NCI-H524 treated with DMSO at 0.1 percent for 48 hours (cell line): ENCODE measurements around the gene ZBTB1.
"Not testable (repeated sequence)": the region's sequence is repeated elsewhere in the genome, so short reads cannot be mapped to it uniquely, and the experiment has no call there.

Experiments used
- DNase-seq: peaks from one replicate; lab custom pipeline; 2025; lab: John Stamatoyannopoulos, UW

The ZBTB1 gene

DNA sequence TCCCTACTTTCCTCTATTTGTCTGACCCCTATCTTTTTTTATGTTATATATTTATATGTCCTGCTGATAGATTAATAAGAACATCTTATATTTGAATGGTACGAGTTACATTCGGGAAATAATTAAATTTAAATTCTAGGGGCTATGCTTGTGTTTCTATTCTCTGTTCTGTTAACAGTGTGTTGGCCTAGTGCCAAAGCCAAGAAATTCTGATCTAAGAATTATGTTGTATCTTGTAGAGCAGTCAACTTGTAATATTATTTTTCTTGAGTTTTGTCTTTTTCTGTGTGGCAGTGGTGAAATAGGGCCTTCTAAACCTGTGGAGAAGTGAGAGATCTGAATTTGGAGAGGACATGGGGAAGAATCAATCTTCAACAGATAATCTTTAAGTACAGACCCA, 27.0 kb downstream of the ZBTB1 start:
- DNase-seq = no peak

DNA sequence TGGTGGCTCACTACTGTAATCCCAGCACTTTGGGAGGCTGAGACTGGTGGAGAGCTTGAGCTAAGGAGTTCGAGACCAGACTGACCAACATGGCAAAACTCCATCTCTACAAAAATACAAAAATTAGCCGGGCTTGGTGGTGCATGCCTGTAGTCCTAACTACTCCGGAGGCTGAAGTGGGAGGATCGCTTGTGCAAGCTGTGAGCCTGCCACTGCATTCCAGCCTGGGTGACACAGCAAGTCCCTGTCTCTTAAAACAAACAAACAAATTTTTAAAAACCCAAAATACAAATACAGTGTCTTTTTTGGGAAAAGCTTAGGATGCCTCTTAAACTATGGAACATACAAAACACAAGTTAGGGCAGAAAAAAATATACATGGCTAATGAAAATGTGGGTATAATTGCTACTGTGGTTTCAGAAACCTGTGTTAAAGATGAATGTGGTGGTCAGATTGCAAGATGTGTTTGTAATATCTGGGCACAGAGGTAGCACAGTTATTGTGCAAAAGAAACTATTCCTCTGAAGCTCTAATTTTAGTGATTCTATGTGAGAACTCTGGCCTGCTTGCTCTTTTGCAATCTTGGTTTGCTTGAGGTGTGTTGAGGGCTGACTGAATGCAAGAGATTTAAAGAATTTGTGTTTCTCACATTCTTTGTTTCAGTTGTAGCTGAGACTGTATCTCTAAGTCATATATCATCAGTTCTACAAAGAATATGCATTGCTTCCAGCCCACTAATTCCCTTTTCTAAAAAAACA, 32.1 kb downstream of the ZBTB1 start:
- DNase-seq = no peak

DNA sequence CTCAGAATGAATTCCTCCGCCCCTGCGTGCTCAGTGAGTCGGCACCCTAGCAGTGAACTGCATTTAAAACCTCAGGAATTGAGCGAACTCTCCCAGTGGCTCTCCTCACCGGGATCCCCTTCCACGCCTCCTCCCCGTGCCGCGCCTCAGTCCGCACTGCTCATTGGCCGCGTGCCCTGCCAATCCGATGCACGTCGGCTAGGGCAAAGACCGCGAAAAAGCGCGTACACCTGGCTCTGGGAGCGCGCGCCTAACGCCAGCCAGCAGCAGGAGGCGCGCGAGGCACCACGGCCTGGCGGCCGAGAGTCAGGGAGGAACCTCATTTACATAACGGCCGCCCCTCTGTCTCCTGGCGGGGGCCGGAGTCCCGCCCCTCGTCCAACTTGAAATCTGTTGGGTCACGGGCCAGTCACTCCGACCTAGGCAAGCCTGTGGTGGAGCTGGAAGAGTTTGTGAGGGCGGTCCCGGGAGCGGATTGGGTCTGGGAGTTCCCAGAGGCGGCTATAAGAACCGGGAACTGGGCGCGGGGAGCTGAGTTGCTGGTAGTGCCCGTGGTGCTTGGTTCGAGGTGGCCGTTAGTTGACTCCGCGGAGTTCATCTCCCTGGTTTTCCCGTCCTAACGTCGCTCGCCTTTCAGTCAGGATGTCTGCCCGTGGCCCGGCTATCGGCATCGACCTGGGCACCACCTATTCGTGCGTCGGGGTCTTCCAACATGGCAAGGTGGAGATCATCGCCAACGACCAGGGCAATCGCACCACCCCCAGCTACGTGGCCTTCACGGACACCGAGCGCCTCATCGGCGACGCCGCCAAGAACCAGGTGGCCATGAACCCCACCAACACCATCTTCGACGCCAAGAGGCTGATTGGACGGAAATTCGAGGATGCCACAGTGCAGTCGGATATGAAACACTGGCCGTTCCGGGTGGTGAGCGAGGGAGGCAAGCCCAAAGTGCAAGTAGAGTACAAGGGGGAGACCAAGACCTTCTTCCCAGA, 35.9 kb downstream of the ZBTB1 start, which contains the start of gene HSPA2:
TSS of gene HSPA2 (plus strand) at position 534 of the 995 bp plus-strand sequence. CDS start at position 643, 109 bp downstream.
- peak; percentile 93 for DNase-seq

- no peak for DNase-seq
These were observed 36.8 kb downstream of the ZBTB1 start for GRCh38 chr14:64541261-64541971.

GRCh38 chr14:64541972-64542835, 37.6 kb downstream of the ZBTB1 start:
- no peak for DNase-seq

GRCh38 chr14:64542836-64543201, 38.2 kb downstream of the ZBTB1 start:
- DNase-seq = no peak

DNA sequence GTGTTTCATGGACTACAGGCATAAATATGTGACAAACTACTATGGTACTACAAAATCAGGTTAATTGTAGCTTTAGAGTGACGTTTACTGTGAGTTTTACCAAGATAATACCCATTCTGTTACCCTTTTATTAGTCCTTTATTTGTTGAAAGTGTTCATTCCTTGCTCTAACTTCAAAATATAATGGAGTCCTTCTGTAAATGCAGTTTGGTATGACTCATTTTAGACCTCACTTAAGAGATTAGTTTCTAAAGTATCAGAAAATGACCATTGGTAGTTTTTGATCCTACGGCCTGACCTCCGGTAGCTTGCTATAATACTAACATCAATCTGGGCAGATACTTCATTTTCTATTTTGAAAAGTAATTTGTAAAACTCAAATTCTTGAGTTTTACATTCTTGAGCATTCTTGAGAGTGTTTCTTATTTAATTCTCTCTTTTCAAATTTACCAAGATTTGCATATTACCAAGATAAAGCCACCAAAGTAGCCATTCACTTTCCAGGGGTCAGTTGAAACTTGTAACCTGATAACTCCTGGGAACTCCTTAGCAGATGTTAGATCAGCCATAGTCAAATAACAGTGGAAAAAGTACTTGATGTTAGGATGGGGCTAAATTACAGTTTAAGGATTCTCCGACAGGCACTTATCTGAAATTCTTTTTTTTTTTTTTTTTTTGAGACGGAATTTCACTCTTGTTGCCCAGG, 40.2 kb downstream of the ZBTB1 start:
- peak; percentile 27 for DNase-seq

GRCh38 chr14:64549016-64549415, 44.4 kb downstream of the ZBTB1 start:
- DNase-seq = no peak

- DNase-seq = peak; percentile 59
These were observed 45.4 kb downstream of the ZBTB1 start, which contains the start of gene PPP1R36 for GRCh38 chr14:64549791-64550620. TSS of gene PPP1R36 (plus strand) at chr14:64549961. CDS start at chr14:64549998, 37 bp downstream.

DNA sequence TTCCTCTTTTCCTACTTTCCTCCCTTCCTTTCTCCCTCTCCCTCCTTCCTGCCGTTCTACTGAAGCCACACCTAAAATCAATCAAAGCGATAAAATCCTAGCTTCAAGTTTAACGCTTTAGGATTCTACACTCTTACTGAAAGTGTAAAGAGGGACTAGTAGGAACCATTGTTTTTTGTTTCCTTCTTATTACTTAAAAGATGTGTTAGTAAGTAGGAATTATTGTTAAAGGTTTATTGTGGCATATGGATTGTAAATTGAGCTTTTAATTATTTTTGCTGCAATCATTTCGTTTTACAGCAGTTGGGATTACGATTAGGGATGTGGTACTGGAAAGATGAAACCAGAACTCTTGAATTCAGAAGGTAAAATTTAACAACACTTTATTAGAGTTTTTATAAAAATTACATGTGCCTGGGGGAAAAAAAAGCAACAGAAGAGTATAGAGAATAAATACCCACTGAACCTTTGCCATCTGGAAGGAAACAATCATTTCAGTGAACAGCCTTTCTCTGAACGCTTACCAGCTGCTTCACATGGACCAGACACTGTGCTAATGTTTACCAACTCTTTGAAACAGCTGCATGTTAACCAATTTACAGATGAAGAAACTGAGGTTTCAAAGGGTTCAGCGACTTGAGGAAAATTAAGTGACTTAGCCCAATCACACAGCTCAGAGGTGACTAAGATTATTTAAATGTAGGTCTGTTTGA, 46.2 kb downstream of the ZBTB1 start:
- DNase-seq = peak; percentile 65

- no peak for DNase-seq
These were observed 50.0 kb downstream of the ZBTB1 start for GRCh38 chr14:64554556-64554955.

DNA sequence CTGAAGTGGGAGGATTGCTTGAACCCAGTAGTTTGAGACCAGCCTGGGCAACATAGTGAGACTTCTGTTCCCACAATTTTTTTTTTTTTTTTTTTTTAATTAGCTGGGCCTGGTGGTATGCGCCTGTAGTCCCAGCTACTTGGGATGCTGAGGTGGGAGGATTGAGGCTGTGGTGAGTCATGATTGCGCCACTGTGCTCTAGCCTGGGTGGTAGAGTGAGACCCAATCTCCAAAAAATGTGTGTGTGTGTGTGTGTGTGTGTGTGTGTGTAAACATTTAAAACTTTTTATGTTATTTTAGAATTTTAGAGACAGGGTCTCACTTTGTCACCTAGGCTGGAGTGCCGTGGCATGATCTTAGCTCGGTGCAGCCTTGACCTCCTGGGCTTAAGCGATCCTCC, 52.0 kb downstream of the ZBTB1 start:
- DNase-seq = no peak

GRCh38 chr14:64558216-64558615, 53.6 kb downstream of the ZBTB1 start:
- DNase-seq = not testable (repeated sequence)

GRCh38 chr14:64561631-64562030, 57.1 kb downstream of the ZBTB1 start:
- DNase-seq = no peak

DNA sequence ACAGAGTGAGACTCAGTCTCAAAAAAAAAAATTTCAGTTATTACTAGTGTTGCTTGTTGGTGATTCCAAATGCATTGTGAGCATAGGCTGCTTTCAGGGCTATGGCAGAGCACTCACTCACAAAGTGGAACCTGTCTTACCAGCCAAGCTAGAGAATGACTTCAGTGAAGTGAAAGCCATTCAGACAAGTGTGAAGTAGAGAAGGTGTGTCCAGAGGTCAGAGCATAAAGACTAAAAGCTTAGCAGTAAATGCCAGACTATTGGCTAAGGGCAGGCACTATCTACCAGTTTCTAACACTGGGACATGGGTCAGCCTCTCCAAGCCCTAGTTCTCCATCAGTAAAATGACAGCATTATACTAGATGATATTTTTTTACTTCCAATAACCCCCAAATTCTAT, 57.9 kb downstream of the ZBTB1 start:
- no peak for DNase-seq

GRCh38 chr14:64563696-64564095, 59.1 kb downstream of the ZBTB1 start:
- DNase-seq = no peak

DNA sequence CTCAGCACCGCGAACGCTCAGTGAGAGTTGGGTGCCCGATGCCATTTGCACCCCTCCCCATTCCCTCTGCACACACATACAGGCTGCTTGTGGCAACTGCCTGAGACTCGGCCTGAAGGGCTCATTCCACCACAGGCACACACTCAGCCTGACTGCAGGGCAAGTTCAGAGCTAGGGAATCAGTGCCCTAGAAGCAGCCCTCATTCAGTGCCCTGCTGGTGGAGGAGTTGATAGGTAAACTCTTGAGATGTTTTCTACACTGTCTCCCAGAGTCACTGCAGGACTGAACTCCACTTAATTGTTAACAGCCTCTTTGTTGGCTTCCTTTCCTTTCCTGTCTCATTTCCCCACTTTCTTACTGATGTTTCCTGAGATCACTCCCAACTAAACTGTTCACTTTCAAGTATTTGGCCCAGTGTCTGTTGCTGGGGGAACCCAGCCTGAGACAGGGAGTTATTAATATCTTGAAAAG, 62.1 kb downstream of the ZBTB1 start:
- DNase-seq = no peak

DNA sequence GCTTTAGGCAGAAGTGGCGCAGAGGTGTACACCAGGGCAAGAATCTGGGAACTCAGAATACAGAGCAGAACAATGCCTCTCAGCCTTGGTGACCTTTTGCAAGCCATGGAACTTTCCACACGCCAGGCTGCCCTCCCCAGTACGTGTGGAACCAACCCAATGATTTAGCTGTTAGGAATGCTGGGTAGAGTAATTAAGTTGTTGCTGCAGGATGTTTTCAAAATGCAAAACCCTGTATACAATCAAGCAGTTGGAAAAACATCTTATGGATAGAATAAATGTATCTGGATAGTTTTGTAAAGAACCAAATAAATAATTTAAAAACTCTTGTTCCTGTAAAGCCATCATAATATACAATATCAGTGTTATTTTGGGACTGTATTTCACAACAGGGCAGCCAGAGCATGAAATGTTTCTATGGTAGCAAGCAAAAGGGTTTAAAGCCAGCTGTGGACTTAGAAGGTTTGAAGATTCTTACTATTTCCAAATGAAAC, 64.6 kb downstream of the ZBTB1 start:
- DNase-seq = no peak

- DNase-seq = not testable (repeated sequence)
These were observed 65.1 kb downstream of the ZBTB1 start for GRCh38 chr14:64569646-64570045.
